PC-3 (cell line): ENCODE measurements around the gene ISL1.

ENCODE experiments used
- CTCF ChIP-seq: fragments of 300-600 bp; sonication (generic); conservative IDR thresholded peaks from 2 replicates; pipeline ENCODE4 v1.5.1; 2017; ENCODE audit warnings: antibody characterized with exemption, low read depth, mild to moderate bottlenecking, low read length
- EZH2 ChIP-seq: fragments of 300-600 bp; sonication (generic); IDR thresholded peaks from one replicate; pipeline ENCODE4 v1.6.1; 2017; ENCODE audit warnings: antibody characterized with exemption, mild to moderate bottlenecking, low read length; ENCODE audit not compliant: unreplicated experiment
- EZH2phosphoT487 ChIP-seq: fragments of 300-600 bp; sonication (generic); IDR thresholded peaks from 2 replicates; pipeline ENCODE4 v1.6.1; 2018; ENCODE audit warnings: mild to moderate bottlenecking, antibody characterized with exemption, low read length, borderline replicate concordance

DNA sequence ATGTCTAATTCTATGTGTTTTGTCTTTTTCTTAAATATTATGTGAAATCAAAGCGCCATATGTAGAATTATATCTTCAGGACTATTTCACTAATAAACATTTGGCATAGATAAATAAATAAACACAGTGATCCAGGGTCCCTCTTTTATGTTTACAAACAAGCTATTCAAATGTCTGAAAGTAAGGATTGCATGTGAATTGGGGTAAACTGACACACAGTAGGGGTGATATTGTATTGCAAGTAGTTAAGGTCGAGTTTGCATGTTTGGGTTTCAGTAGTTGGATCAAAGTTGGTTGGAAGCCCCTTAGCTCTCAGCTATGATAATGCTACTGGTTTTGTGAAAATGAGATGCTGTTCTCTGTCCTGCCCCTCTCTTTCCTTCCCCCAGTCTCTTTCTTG lies 11.4 kb downstream of the ISL1 start:
- TF ChIP-seq CTCF (no peak), EZH2 (no peak), EZH2phosphoT487 (no peak)
